ENCODE results near the gene GNAQ. TPM values are rescaled to one million over a fixed set of nuclear protein-coding genes. Genes with fewer than 3 reads are reported as not detected.

GNAQ gene
- total RNA-seq, 1 experiment from 2014 or later = 48.6 TPM

GRCh38 chr9:77826621-77827020 is 205.0 kb downstream of the GNAQ start:
- no peak overlapping the region for H2BK120ac ChIP-seq (ENCODE audit: low read depth, low read length, poor library complexity, severe bottlenecking)
- TF ChIP-seq CTCF (conservative IDR thresholded peaks at IDR 0.05) = no peak
- no peaks in the 10 kb centered on the region for H3K9me3 Mint-ChIP-seq
- H3K9ac ChIP-seq (ENCODE audit: extremely low read depth, insufficient read length, low read length) = no peak overlapping the region
- no peak overlapping the region for H3K4me2 ChIP-seq (ENCODE audit: insufficient read depth, insufficient read length, low read length)
- H3K4ac ChIP-seq (ENCODE audit: low read depth, low read length) = no peak overlapping the region
- H4K8ac ChIP-seq (replicated peaks; ENCODE audit: insufficient read length, low read depth, low read length) = no peak overlapping the region
- no peak overlapping the region for H2BK12ac ChIP-seq (ENCODE audit: insufficient read length, low read depth, low read length)
- no peak overlapping the region for H3K18ac ChIP-seq (ENCODE audit: insufficient read length, low read depth, low read length)
- no peak overlapping the region for H4K91ac ChIP-seq (ENCODE audit: insufficient read length, low read depth, low read length)
- no peaks in the 10 kb centered on the region for H3K36me3 Mint-ChIP-seq (ENCODE audit: insufficient read depth in 1 of 3, low read depth in 3 of 3)
- H3K23ac ChIP-seq (ENCODE audit: insufficient read length, low read depth, low read length) = no peak overlapping the region
- no peak overlapping the region for H2BK5ac ChIP-seq (ENCODE audit: insufficient read length, low read length)
- no peak overlapping the region for H3K14ac ChIP-seq (ENCODE audit: insufficient read depth, low read length)
- no peak overlapping the region for H4K5ac ChIP-seq (ENCODE audit: insufficient read length, low read depth, low read length)
- no peaks in the 10 kb centered on the region for H3K27me3 ChIP-seq (ENCODE audit: insufficient read depth, low read length)
- no peak overlapping the region for H3T11ph ChIP-seq (ENCODE audit: low read length)
- no peaks in the 10 kb centered on the region for H3K79me1 ChIP-seq (ENCODE audit: insufficient read depth, low read depth, low read length, poor library complexity, severe bottlenecking)
- no peak overlapping the region for H2BK20ac ChIP-seq (ENCODE audit: low read depth, low read length, poor library complexity, severe bottlenecking)
- H3K9me3 ChIP-seq (ENCODE audit: control insufficient read depth, low read depth, low read length) = no peaks in the 10 kb centered on the region
- H2AK5ac ChIP-seq (ENCODE audit: insufficient read length, low read length) = no peak overlapping the region
- no peaks in the 10 kb centered on the region; the same call in 1 of the 2 replicates for H3K79me2 ChIP-seq (ENCODE audit: insufficient read depth, low read length)
- no peak overlapping the region for H3K27ac ChIP-seq (ENCODE audit: insufficient read length, low read depth, low read length)
- no peak overlapping the region for H2BK15ac ChIP-seq (ENCODE audit: low read depth, low read length)
- WGBS (ENCODE audit: extremely low coverage, insufficient read length, low lambda C conversion rate) = no CpG with 5 or more reads among the region's 5 CpGs
- no peak overlapping the region for H2AFZ ChIP-seq (ENCODE audit: low read length)
- no peak overlapping the region for H3K56ac ChIP-seq (ENCODE audit: insufficient read length, low read depth, low read length)
- no peaks in the 10 kb centered on the region for H3K4me1 ChIP-seq (ENCODE audit: insufficient read depth, low read length)
- H3K4me3 Mint-ChIP-seq = no peak overlapping the region
- H4K20me1 ChIP-seq (ENCODE audit: control insufficient read depth, insufficient read depth, insufficient read length) = no peaks in the 10 kb centered on the region
- no peak overlapping the region for H3K27ac Mint-ChIP-seq
- H3K4me1 Mint-ChIP-seq = peaks cover 0 to 3% of the 10 kb centered on the region in 2 experiments; a peak in 3 of 4 replicates
- DNase-seq = no peak
- H3K27me3 Mint-ChIP-seq (ENCODE audit: low read depth) = no peaks in the 10 kb centered on the region
- H3K23me2 ChIP-seq (ENCODE audit: insufficient read length, low read depth, low read length, poor library complexity, severe bottlenecking) = no peaks in the 10 kb centered on the region
